Fibroblast of peridontal ligament (primary cell): ENCODE results near the gene ZDHHC14.
A peak's percentile ranks its signal among the peaks of the same experiment; 100 is the strongest.
"Not testable (repeated sequence)": the region's sequence is repeated elsewhere in the genome, so short reads cannot be mapped to it uniquely, and the experiment has no call there.

Experiments used
- DNase-seq: peaks from one replicate; pipeline ENCODE4 v3.0.0-alpha.2; 2010; ENCODE audit errors: extremely low read depth

ZDHHC14 gene

DNA sequence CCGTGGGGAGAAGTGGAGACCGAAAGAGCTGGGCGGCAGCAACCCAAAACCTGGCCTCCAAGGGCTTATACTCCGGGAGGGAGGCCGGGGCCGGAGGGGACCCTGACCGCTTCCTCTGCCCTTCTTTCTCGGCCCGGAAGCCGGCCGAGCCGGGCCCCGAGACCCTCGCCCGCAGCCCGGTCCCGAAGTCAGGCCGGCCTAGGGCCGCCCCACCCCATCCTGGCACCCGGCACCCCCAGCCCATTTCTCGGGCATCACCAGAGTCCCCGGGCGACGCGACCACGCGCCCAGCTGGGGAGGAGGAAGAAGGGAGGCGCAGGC is 572 bp upstream of the ZDHHC14 start:
- no peak for DNase-seq

DNA sequence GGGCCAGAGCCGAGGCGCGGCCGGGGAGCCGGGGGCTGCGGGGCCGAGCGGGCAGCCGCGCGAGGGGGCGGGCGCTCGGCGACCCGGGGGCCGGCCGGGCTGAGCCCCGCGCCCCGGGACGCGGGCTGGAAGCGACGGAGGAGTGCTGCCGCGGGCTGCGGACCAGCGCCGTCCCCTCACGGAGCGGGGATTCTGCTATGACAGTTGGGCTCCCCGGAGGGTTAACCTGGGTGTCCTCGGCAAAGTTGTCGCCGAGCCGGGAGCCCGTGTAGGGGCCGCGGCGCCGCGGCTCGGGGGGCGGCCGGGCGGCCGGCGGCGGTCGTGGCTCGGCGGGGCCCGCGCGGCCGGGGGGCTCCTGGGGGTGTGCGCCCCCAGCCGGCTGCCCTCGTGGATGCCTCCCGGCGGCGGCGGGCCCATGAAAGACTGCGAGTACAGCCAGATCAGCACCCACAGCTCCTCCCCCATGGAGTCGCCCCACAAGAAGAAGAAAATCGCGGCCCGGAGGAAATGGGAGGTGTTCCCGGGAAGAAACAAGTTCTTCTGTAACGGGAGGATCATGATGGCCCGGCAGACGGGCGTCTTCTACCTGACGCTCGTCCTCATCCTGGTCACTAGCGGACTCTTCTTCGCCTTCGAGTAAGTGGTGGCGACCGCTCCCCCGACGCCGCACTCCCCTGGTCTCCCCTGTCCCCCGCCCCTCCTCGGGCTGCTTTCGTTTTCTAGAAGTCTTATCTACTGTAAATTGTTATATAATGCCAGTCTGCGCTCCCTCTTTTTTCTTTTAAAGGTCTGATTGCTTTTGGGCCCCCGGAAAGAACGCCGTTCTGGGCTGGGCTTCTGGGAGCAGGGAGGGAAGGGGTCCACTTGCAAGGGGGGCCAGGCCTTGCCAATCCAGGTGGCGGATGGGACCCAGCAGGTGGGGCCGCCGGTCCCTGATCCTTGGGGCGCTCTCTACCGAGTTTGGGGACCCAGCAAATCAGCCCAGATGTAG is 936 bp downstream of the ZDHHC14 start:
- DNase-seq = peak; percentile 50

- DNase-seq = no peak
Observed at GRCh38 chr6:157382821-157383220, 1.8 kb downstream of the ZDHHC14 start.

GRCh38 chr6:157383471-157383870 is 2.5 kb downstream of the ZDHHC14 start:
- DNase-seq = no peak

- not testable (repeated sequence) for DNase-seq
Observed at GRCh38 chr6:157384962-157385361, 4.0 kb downstream of the ZDHHC14 start.

DNA sequence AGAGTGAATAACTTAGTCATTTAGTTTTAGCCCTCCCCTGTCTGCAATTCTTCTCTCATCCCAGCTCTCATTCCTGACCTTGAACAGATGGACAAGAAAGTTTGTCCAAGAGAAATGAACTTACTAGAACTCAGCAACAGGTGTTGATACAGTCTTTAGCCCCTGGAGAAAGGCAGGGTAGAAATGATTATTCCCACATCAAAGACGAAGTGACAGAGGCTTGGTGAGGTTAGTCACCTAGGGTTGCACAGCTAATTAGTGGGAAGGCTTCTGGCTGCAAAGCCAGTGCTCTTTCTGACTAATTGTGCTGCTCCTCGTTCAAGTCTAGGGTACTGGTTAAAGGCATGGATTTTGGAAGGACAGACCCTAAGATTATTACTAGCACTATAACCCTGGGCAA is 4.5 kb downstream of the ZDHHC14 start:
- DNase-seq = no peak

DNA sequence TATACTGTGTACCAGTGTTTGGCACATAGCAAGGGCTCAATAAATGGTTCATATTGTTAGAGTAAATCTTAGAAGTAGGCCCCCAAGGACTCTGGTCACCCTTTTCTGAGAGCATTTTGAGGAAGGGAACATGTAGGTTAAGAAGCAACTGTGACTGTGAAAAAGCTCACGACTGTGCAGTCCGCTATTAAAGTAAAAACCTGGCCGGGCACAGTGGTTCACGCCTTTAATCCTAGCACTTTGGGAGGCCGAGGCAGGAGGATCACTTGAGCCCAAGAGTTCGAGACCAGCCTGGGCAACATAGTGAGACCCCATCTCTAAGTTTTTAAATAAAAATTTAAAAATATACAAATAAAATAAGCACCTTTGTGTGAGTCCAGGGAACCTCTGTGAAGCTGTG is 5.0 kb downstream of the ZDHHC14 start:
- DNase-seq = no peak

DNA sequence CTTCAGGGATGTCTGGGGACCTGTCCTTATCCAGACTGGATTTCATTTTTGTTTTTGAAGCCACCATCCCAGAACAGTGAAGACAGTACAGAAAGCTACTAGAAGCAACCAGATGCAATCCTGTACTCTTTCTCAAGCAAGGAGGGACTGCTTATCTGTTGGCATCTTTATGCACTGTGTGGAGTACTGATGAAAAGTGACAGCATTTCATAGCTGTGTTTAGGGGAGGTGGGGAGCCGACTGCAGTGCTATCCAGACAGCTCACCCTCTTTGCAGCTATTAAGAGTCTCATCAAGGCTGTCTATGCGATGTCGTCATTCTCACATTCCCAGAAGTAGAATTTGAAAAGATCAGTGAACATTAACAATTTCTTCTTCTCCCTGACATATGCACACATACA is 5.5 kb downstream of the ZDHHC14 start:
- DNase-seq = no peak

GRCh38 chr6:157388924-157389323 is 7.9 kb downstream of the ZDHHC14 start:
- DNase-seq = no peak

DNA sequence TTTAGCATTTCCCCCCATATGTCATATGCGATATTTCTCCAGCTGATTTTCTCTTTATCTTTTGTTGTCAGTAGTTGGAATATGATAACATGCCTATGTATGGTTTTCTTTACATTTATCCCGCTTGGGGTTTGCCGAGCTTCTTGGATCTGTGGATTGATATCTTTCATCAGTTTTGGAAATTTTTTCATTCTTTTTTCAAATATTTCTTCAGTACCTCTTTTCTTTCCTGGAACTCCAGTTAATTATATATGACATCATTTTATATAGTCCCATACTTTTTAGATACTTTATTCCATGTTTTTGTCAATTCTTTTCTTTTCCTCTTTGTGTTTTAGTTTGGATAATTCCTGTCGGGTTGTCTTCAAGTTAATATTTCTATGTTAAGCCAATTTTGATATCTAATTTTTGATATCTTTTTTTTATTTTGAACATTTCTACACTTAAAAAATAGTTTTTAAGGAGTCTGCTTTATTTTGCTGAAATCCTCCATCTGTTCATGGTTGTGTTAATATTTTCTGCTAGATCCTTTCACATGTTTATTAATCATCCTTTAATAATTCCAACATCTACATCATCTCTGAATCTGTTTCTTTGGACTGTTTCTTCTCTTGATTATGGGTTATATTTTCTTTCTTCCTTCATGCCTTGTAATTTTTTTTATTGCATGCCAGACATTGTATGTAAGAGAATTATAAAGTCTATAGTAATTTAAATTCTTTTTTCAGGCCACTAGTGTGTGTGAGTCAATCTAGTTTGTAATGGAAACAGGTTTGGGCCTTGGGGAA is 9.5 kb downstream of the ZDHHC14 start:
- no peak for DNase-seq

GRCh38 chr6:157392927-157393668 is 12.1 kb downstream of the ZDHHC14 start:
- DNase-seq = no peak

DNA sequence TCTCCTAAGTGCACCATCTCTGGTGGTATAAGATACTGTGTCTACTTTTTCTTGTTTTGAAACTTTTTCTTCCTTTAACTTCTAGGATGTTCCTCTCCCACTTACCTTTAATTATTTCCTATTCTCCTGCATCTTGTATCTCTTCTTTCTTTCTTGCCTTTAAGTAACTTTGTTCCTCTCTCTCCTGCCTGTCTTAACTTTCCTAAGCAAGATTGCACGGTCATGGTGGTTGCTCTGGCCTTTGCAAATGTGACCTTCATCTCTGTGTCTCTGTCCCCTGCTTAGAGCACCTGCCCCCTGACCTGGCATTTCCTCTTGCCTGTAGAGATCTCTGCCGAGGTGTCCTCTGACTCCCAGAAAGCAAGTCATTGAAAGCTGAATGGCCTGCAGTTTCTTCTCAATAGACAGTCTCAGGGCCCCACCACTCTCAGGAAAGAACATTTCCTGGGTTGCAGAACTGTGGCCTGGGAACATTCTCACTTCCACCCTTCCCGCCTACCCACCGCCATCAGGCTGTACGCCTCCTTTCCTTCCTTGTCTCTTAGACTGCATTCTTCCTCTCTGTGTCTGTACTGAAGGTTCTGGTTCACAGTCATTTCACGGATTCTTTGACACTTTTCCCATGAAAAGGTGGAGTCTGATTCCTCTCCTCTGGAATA is 12.8 kb downstream of the ZDHHC14 start:
- DNase-seq = no peak

DNA sequence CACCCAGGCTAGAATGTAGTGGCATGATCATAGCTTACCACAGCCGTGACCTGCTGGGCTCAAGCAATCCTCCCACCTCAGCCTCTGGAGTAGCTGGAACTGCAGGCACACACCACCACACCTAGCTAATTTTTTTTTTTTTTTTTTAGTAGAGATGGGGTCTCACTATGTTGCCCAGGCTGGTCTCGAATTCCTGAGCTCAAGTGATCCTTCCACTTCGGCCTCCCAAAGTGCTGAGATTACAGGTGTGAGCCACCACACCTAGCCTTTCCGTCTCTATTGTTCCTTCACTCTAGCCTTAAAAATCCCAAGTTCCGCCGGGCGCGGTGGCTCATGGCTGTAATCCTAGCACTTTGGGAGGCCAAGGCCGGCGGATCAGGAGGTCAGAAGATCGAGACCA is 14.2 kb downstream of the ZDHHC14 start:
- not testable (repeated sequence) for DNase-seq

DNA sequence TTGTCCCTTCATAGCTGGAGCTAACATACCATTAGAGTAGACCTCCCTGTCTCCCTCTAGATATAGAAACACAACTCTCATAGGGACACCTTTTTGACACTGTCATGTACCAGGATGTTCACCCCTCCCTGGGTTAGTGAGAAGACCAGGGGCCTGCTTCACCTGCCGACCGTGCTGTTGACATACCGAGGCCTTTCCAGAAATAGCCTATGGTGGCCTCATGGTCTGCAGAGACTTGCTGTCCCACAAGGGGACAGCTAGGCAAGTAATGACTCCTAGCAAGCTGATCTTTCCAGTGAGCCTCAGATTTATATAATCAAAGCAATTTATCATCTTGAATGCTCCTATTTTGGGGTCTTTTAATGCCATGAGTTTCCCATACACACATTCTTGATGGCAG is 15.0 kb downstream of the ZDHHC14 start:
- no peak for DNase-seq

DNA sequence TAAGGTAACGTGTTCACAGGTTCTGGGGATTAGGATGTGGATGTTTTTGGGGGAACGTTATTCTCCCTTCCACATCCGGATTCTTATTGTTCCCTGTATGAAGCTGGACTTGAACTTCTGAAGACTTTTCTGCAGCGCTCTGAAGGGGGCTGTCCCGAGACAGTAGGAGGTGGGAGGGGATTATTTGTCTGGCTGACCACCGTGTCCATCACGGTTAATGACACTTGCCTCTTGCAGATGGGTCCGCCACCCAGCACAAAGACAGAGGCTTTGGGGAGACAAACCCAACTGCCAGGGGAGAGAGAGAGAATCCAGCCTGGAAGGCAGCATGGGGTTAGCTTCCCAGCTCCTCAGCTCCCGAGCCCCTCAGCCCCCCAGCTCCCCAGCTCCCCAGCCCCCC is 16.7 kb downstream of the ZDHHC14 start:
- DNase-seq = no peak

DNA sequence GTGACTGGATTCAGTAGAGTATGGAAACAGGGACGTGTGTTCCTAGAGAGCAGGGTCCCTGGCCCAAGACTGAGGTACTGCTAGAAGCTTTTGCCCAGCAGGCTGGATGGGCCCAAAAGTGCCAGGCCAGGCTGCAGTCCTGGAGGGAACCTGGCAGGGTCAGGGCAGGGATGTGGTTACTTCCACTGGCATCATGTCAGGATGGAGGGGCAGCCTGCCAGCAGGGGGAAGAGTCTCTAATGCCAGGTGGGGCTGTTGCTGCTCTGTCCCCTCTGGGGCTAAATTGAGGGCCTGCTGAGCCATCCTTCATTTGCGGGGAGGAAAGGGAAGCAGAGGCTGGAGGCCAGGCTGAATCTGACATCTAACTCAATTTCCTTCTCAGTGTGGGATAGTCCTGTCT is 17.2 kb downstream of the ZDHHC14 start:
- no peak for DNase-seq

DNA sequence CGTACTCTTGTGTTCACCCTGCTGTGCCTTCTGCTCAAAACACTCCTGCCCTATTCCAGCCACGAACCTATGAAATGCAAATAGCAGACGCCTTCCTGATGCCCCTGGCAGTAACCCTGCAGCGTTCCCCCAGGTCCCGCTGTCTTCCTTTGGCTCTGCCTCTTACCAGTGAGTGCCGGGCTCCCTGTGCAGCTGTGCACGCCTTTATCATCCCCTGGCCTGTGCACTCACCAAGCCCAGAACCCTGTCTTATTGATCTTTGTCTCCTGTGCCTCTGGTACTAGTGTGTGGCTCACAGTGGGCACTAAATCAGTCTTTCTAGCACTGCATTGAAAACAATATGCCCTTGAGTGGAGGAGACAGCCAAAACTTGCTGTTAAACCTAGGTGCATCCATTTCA is 19.7 kb downstream of the ZDHHC14 start:
- DNase-seq = no peak

DNA sequence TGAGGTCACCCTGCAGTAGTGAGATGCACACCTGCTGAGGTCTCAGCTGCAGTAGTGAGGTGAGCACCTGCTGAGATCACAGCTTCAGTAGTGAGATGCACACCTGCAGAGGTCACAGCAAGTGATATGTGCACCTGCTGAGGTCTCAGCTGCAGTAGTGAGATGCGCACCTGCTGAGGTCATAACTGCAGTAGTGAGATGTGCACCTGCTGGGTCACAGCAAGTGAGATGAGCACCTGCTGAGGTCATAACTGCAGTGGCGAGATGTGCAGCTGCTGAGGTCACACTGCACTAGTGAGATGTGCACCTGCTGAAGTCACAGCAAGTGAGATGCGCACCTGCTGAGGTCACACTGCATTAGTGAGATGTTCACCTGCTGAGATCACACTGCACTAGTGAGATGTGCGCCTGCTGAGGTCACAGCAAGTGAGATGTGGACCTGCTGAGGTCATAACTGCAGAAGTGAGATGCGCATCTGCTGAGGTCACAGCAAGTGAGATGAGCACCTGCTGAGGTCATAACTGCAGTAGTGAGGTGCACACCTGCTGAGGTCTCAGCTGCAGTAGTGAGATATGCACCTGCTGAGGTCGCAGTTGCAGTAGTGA is 20.8 kb downstream of the ZDHHC14 start:
- DNase-seq = no peak

- DNase-seq = no peak
Observed at GRCh38 chr6:157402996-157403685, 22.2 kb downstream of the ZDHHC14 start.

GRCh38 chr6:157403686-157404051 is 22.7 kb downstream of the ZDHHC14 start:
- DNase-seq = no peak

DNA sequence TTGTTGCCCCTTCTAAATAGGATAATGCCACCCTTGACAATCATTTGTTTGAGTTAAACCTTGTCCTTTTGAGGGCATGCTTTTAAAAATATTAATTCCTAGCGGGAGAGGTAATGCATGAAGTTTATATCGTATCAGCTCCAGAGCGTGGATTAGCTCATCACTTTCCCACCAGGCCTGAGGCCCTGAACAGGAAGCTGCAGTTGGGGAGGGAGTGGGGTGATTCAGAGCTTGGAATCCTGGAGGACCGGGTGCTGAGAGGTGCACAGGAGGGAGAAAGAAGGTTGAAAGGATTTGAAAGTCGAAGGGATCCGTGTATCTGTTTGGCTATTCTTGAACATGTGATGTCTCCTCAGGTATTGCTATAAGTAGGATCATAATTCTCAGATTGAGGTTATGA is 25.0 kb downstream of the ZDHHC14 start:
- DNase-seq = no peak
